D721Med (cell line): Measurements from ENCODE around the gene TSPAN13.

Source experiments
- DNase-seq: peaks from one replicate; pipeline ENCODE4 v3.0.0; 2011; ENCODE audit warnings: low spot score; ENCODE audit not compliant: insufficient read length
- FAIRE-seq: peaks from 2 replicates; lab custom pipeline; 2011; peaks lifted over from hg19 to GRCh38; lab: Jason Lieb, UNC
- TF ChIP-seq, protein P1 (sequence below): IDR thresholded peaks from 2 replicates; pipeline ENCODE4 v1.5.1; 2012; ENCODE audit warnings: mild to moderate bottlenecking, control low read depth; ENCODE audit not compliant: insufficient read depth; ENCODE audit errors: missing control alignments

Gene TSPAN13

DNA sequence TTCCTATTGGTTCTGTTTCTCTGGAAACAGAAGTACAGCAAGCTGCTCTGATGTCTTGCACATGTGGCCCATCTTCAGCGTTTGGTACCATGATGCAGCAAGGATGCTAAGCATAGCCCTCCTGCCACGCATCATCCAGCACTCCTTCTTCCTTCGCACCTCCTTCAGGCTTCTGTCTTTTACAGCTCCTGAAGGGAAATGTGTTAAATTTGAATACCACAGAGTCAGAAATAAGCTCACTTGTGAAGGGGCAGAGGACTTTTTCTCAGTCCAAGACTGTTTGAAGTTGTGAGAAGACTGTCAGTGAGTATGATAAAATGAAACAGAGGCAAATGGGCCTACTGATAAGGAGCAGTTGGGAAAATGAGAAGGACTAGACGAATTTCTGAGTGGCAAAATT, 20.7 kb downstream of the TSPAN13 start:
- TF ChIP-seq, protein P1, sequence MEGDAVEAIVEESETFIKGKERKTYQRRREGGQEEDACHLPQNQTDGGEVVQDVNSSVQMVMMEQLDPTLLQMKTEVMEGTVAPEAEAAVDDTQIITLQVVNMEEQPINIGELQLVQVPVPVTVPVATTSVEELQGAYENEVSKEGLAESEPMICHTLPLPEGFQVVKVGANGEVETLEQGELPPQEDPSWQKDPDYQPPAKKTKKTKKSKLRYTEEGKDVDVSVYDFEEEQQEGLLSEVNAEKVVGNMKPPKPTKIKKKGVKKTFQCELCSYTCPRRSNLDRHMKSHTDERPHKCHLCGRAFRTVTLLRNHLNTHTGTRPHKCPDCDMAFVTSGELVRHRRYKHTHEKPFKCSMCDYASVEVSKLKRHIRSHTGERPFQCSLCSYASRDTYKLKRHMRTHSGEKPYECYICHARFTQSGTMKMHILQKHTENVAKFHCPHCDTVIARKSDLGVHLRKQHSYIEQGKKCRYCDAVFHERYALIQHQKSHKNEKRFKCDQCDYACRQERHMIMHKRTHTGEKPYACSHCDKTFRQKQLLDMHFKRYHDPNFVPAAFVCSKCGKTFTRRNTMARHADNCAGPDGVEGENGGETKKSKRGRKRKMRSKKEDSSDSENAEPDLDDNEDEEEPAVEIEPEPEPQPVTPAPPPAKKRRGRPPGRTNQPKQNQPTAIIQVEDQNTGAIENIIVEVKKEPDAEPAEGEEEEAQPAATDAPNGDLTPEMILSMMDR, result no peak
- FAIRE-seq (no peak), DNase-seq (no peak)

DNA sequence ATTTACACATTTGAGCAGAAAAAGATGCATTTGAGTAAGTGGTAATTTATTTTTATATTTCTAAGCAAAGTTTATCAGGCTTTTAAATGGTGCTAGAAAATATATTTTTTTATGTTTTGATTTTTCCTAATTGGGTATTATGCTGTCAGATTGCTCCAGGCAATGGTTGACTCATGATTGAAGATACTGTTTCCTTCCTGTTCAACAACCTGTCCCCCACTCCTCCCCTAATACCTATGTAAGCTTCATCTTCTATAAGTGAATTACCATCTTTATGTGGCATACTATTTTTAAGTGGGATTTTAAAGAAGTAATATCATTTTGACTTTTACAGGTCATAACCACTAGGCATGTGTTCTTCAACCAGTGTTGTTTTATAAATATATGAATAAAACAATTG, 21.4 kb downstream of the TSPAN13 start:
- FAIRE-seq (no peak), DNase-seq (no peak)
- TF ChIP-seq, protein P1, result no peak

DNA sequence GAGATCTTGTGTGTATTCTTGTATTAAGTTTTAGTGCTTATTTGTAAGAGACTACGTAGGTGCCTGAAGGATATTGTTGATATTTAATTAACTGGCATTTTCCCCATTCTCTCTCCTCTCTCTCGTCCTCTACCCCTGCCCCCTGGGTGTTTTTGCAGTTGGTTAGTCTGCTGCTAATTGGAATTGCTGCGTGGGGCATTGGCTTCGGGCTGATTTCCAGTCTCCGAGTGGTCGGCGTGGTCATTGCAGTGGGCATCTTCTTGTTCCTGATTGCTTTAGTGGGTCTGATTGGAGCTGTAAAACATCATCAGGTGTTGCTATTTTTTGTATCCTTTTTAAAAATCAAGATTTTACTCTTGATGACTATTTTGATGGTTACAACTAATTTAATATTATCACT, 22.5 kb downstream of the TSPAN13 start:
- DNase-seq (no peak), FAIRE-seq (no peak)
- TF ChIP-seq, protein P1, result no peak

DNA sequence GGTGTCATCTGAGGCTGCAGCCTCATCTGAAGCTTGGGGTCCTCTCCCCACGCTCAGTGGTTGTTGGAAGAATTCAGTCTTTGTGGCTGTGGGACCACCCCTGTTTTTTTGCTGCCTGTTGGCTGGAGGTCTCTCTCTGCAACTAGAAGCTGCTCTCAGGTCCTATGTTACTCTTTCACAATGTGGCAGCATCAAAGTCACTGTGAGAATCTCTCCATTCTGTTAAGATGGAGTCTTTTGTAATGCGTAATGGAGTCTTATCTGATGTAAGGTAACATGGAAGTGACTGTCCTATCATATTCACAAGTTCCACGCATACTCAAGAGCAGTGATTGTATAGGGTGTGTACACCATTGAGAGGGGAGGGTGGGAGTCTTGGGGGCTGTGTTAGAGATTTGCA, 24.9 kb downstream of the TSPAN13 start:
- TF ChIP-seq, protein P1, result no peak
- DNase-seq (no peak), FAIRE-seq (no peak)

DNA sequence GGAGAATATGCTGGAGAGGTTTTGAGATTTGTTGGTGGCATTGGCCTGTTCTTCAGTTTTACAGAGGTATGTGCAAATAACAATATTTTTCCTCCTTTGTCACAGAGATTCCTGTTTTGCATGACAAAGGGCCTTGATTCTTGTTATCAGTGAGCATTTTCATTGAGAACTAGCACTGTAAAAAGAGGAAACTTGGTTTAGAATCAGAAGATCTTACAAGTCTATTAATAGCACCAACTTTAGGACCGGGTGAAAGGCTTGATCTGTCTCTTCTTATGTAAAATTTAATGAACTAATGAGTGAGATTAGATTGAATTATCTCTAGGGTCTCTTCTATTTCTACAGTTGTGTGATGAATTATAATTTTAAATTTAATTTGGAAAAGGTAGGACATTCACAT, 25.5 kb downstream of the TSPAN13 start:
- DNase-seq (no peak), FAIRE-seq (no peak)
- TF ChIP-seq, protein P1, result no peak

DNA sequence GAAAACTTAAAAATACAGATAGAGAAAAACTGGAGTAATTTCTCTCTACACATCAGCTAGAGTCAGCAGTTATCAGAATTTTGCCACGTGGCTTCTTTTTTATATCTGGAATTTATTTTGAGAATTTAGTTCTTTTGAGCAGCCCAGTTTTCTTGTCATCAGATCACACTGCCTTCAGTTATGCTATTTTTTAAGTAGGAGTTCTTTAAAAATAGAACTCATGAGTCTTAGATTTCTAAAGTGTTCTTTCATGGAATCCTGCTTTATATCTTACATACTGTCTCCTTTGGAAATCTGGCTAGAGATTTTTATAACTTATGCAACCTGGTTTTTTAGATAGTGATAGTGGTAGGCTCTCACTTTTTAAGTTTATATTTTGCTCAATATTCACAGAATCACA, 27.0 kb downstream of the TSPAN13 start:
- no peak for FAIRE-seq
- no peak for DNase-seq
- TF ChIP-seq, protein P1, result no peak

DNA sequence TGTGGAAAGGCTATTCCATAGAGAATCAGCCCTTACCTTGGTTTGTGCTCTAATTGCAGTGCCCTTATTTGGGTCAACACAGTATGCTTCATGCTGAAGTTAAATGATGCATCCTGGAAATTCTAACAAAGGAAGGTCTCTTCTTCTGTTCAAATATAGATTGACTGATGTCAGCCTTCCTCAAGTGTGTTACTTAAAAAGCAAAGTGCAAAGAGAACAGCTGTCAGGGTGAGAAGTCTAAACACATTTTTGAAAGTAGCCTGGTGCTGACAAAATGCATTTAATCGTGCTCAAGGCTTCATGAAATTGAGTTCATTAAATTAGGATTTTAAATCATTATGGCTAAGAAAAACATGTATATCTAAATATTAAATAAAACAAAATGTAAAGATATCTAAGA, 31.8 kb downstream of the TSPAN13 start:
- FAIRE-seq (no peak), DNase-seq (no peak)
- TF ChIP-seq, protein P1, result no peak
